ENCODE measurements around the gene PDE4B. TPM values are rescaled to one million over a fixed set of nuclear protein-coding genes. Genes with fewer than 3 reads are reported as not detected.

Gene PDE4B
- total RNA-seq, 2 donors from 2014 or later: 2.0 to 5.7 TPM

DNA sequence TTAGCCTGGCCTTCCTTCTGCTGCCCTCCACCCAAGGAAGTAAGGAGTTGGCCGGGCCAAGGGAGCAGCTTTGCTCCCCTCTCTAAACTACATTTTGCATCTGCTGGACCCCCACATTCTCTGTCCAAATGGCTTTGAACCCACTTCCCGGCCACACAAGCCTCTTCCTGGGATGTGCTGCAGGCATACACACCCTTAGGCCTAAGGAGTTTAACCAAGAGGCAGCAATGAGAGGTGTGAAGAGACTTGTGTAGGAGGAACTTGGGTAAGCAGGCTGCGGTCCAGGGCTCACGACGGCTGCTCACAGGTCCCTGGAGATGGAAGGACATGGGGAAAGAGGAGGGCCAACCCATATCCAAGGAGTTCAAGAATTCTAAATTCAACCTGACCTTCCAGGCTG lies 544.6 kb downstream of the PDE4B start:
- H3K4me1 ChIP-seq: no peaks in the 10 kb centered on the region
- H3K9ac ChIP-seq (ENCODE audit: low read depth in 2 of 2, low read length in 2 of 2): peak overlapping the region in 1 of 2 donors; percentile 0
- TF ChIP-seq, protein P1, sequence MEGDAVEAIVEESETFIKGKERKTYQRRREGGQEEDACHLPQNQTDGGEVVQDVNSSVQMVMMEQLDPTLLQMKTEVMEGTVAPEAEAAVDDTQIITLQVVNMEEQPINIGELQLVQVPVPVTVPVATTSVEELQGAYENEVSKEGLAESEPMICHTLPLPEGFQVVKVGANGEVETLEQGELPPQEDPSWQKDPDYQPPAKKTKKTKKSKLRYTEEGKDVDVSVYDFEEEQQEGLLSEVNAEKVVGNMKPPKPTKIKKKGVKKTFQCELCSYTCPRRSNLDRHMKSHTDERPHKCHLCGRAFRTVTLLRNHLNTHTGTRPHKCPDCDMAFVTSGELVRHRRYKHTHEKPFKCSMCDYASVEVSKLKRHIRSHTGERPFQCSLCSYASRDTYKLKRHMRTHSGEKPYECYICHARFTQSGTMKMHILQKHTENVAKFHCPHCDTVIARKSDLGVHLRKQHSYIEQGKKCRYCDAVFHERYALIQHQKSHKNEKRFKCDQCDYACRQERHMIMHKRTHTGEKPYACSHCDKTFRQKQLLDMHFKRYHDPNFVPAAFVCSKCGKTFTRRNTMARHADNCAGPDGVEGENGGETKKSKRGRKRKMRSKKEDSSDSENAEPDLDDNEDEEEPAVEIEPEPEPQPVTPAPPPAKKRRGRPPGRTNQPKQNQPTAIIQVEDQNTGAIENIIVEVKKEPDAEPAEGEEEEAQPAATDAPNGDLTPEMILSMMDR (IDR thresholded peaks at IDR 0.05): no peak
- no peaks in the 10 kb centered on the region for H3K27me3 ChIP-seq
- intact Hi-C loops (cut with DNase I): loop anchor here (5.0 kb wide), 1 partner anchor 60 kb away; no protein-coding TSS in a partner anchor
- no peak overlapping the region for H3K4me3 ChIP-seq
- DNase-seq: no peak
- H3K27ac ChIP-seq: peak overlapping the region; percentile 39
- H3K9me3 ChIP-seq: no peaks in the 10 kb centered on the region
- no peaks in the 10 kb centered on the region for H3K36me3 ChIP-seq

DNA sequence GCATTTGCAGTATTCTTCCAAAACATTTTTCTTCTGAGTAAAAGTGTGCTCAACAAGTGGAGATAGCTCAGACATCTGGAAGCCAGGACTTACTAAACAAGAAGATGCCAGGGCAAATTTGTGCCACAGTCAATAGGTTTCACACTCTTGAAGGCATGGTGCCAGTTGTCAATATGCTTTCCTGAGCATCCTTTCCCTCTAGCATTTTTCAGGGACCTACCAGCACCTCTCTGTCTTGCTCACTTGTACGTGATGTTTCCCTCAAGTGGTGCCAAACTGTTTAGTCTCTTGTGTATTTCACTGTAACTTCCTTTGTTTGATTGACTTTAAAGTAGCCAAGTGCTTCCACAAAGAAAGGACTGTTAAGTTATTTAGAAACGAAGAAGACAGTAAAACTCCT lies 547.2 kb downstream of the PDE4B start:
- Histone ChIP-seq H3K36me3 (no peaks in the 10 kb centered on the region), H3K27me3 (no peaks in the 10 kb centered on the region), H3K9ac (ENCODE audit: low read depth in 2 of 2, low read length in 2 of 2) (no peak overlapping the region), H3K4me3 (no peak overlapping the region), H3K9me3 (no peaks in the 10 kb centered on the region), H3K27ac (no peak overlapping the region), H3K4me1 (no peaks in the 10 kb centered on the region)
- DNase-seq: no peak
- intact Hi-C loops (cut with DNase I): loop anchor here (5.0 kb wide), 1 partner anchor 63 kb away; no protein-coding TSS in a partner anchor
- TF ChIP-seq, protein P1 (IDR thresholded peaks at IDR 0.05): no peak

DNA sequence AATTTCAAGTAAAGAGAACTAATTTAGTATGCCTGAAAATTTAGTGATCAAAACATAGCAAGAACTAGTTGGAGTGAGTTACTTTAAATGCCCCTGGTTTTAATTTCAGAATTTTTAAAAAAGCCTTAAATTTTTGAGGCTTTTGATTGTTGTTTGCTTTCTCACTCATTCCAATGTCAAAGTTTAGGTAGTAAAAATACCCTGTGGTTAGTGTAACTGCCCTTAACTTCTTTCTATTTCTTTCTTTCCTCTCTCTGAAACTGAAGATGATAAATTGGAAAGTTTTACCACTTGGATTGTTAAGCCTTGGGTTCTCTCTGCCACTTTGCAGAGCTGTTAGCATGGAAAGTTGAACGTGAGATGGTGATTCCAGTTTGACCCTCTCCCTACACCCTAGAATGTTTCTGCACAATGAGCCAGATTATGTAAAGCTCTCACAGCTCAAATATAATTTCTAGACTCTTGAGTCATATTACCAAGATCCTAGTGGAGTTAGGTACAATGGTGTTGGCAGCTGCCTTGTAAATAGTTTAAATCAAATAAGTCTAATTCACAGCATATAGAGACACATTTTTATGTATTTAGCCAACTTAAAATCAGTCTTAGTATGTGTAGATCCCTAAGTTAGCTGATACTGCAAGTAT lies 548.9 kb downstream of the PDE4B start:
- H3K4me3 ChIP-seq: no peak overlapping the region
- TF ChIP-seq, protein P1 (IDR thresholded peaks at IDR 0.05): no peak
- H3K9me3 ChIP-seq: no peaks in the 10 kb centered on the region
- no peak for DNase-seq
- H3K27me3 ChIP-seq: no peaks in the 10 kb centered on the region
- H3K27ac ChIP-seq: no peak overlapping the region
- H3K9ac ChIP-seq (ENCODE audit: low read depth in 2 of 2, low read length in 2 of 2): no peak overlapping the region
- intact Hi-C loops (cut with DNase I): no loop called here
- H3K4me1 ChIP-seq: no peaks in the 10 kb centered on the region
- H3K36me3 ChIP-seq: no peaks in the 10 kb centered on the region

DNA sequence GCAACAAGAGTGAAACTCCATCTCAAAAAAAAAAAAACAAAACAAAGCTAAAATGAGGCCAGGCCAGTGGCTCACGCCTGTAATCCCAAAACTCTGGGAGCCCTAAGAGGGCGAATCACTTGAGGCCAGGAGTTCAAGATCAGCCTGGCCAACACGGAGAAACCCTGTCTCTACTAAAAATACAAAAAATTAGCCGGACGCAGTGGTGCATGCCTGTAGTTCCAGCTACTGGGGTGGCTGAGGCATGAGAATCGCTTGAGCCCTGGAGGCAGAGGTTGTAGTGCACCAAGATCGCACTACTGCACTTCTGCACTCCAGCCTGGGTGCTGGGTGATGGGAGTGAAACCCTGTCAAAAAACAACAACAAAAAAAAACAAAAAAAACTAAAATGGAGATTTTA lies 550.0 kb downstream of the PDE4B start:
- DNase-seq: no peak
- intact Hi-C loops (cut with DNase I): no loop called here
- no peaks in the 10 kb centered on the region for H3K9me3 ChIP-seq
- no peak overlapping the region for H3K27ac ChIP-seq
- no peaks in the 10 kb centered on the region for H3K36me3 ChIP-seq
- TF ChIP-seq, protein P1 (IDR thresholded peaks at IDR 0.05): no peak
- no peak overlapping the region for H3K9ac ChIP-seq (ENCODE audit: low read depth in 2 of 2, low read length in 2 of 2)
- no peaks in the 10 kb centered on the region for H3K4me1 ChIP-seq
- H3K4me3 ChIP-seq: no peak overlapping the region
- no peaks in the 10 kb centered on the region for H3K27me3 ChIP-seq

DNA sequence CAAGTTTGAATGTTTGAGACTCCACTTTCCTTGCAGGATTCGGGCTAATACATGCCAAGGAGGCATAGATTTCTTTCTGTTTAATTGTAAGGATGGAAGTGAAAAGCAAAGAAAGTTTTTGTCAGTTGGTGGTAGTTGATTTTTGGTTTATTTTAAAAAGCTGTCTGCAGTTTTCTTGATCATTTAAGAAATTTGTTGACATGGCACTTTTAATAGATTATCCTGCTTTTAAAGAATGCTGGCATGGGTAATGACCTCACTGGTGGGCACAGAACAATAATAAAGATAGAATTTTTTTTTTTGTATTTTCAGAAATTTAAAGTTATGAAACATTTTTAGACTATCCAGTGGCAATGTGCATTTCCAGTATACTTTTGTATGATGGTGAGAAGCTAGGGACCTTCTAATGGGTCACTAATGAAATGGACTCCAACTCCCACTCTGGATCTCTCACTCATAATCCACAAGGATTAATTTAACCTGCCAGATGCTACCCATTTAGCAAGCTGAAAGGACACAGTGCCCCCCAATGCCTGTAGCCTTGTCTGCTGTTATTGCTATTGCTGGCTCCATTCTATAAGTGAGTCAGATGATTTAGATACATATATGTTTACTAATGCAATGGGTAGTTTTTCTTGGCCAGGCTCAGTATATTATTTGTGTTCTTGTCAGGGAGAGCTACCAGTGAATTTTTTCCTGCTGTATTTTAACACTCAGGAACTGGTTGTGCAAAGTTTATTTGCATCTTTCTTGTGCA lies 551.1 kb downstream of the PDE4B start:
- intact Hi-C loops (cut with DNase I): no loop called here
- Histone ChIP-seq H3K9ac (ENCODE audit: low read depth in 2 of 2, low read length in 2 of 2) (no peak overlapping the region), H3K4me3 (no peak overlapping the region), H3K36me3 (no peaks in the 10 kb centered on the region), H3K27ac (no peak overlapping the region), H3K4me1 (no peaks in the 10 kb centered on the region), H3K27me3 (no peaks in the 10 kb centered on the region), H3K9me3 (no peaks in the 10 kb centered on the region)
- DNase-seq: no peak
- TF ChIP-seq, protein P1 (IDR thresholded peaks at IDR 0.05): no peak

Data from colonic mucosa (tissue), 4 donors.